HepG2 (cell line): ENCODE measurements around the gene GNAI2. TPM values are rescaled to one million over a fixed set of nuclear protein-coding genes. Genes with fewer than 3 reads are reported as not detected.

Source experiments
- ARNTL ChIP-seq: sonication (generic); formaldehyde crosslinking; IDR thresholded peaks from 2 replicates; pipeline ENCODE4 v1.4.0; 2020; ENCODE audit warnings: mild to moderate bottlenecking, missing genetic modification reagents
- CCAR2 ChIP-seq: fragments of 200-400 bp; formaldehyde crosslinking; optimal IDR thresholded peaks from 2 replicates; pipeline ENCODE3; 2018; ENCODE audit warnings: low read depth, mild to moderate bottlenecking, low read length, moderate library complexity
- CSRNP1 ChIP-seq: sonication (generic); formaldehyde crosslinking; IDR thresholded peaks from 2 replicates; pipeline ENCODE4 v1.8.1; 2023; ENCODE audit warnings: mild to moderate bottlenecking, missing genetic modification reagents
- ESRRA ChIP-seq: sonication (generic); formaldehyde crosslinking; IDR thresholded peaks from 2 replicates; pipeline ENCODE4 v1.5.1; 2020; ENCODE audit warnings: mild to moderate bottlenecking, low read depth, missing genetic modification reagents
- GRHL1 ChIP-seq: sonication (generic); formaldehyde crosslinking; conservative IDR thresholded peaks from 2 replicates; pipeline ENCODE4 v1.8.0; 2022; ENCODE audit warnings: missing genetic modification reagents
- KAT8 ChIP-seq: IDR thresholded peaks from 2 replicates; pipeline ENCODE4 v1.6.1; 2016; ENCODE audit warnings: missing genetic modification reagents, missing compliant biosample characterization
- MXD4 ChIP-seq: IDR thresholded peaks from 2 replicates; pipeline ENCODE4 v1.6.1; 2016; ENCODE audit warnings: mild to moderate bottlenecking, missing biosample characterization, missing genetic modification reagents
- POLR2AphosphoS5 ChIP-seq: IDR thresholded peaks from 2 replicates; pipeline ENCODE4 v1.6.1; 2012; ENCODE audit warnings: low read depth, low read length
- RXRB ChIP-seq: IDR thresholded peaks from 2 replicates; pipeline ENCODE4 v1.6.1; 2016; ENCODE audit warnings: borderline replicate concordance, missing genetic modification reagents, missing compliant biosample characterization
- SATB2 ChIP-seq: sonication (generic); formaldehyde crosslinking; IDR thresholded peaks from 2 replicates; pipeline ENCODE4 v1.5.0; 2020; ENCODE audit warnings: missing genetic modification reagents
- SRY ChIP-seq: sonication (generic); formaldehyde crosslinking; IDR thresholded peaks from 2 replicates; pipeline ENCODE4 v1.8.0; 2022; ENCODE audit warnings: mild to moderate bottlenecking, missing genetic modification reagents
- TMF1 ChIP-seq: sonication (generic); formaldehyde crosslinking; IDR thresholded peaks from 2 replicates; pipeline ENCODE4 v1.8.1; 2022; ENCODE audit warnings: low read depth, missing genetic modification reagents
- TP53 ChIP-seq: sonication (generic); formaldehyde crosslinking; conservative IDR thresholded peaks from 2 replicates; pipeline ENCODE4 v1.4.0; 2020; ENCODE audit warnings: missing genetic modification reagents
- ZBED4 ChIP-seq: sonication (generic); formaldehyde crosslinking; IDR thresholded peaks from 2 replicates; pipeline ENCODE4 v1.4.0; 2020; ENCODE audit warnings: missing genetic modification reagents, borderline replicate concordance
- ZFP1 ChIP-seq: IDR thresholded peaks from 2 replicates; pipeline ENCODE4 v1.6.1; 2016
- ZFP82 ChIP-seq: sonication (generic); formaldehyde crosslinking; IDR thresholded peaks from 2 replicates; pipeline ENCODE4 v1.5.1; 2020; ENCODE audit warnings: mild to moderate bottlenecking, missing genetic modification reagents, borderline replicate concordance
- ZNF451 ChIP-seq: sonication (generic); formaldehyde crosslinking; IDR thresholded peaks from 2 replicates; pipeline ENCODE4 v1.5.0; 2020; ENCODE audit warnings: mild to moderate bottlenecking, missing genetic modification reagents
- polyA plus RNA-seq, 8 experiments: library from polyadenylated mRNA; depleted of rRNA in 3 of 8; stranded (reverse) in 7 of 8; unstranded in 1 of 8; fragments of >200 nt; fragmentation: Illumina TruSeq in 4 of 8; extraction: Trizol in 4 of 8; gene quantifications; 2 replicates each; pipeline versions ENCODE4 v1.2.1 to v1.2.3, GENCODE V29; 2011 to 2016; ENCODE audit warnings: low read depth in 4 of 8, missing spikeins in 1 of 8, mixed read lengths in 1 of 8; ENCODE audit not compliant: insufficient read depth in 1 of 8
- total RNA-seq, 5 experiments: library from RNA; depleted of rRNA; stranded (reverse); fragments of >200 nt; fragmentation: Illumina TruSeq; extraction: Trizol; gene quantifications; 2 replicates each; pipeline ENCODE4 v1.2.3, GENCODE V29; 2016; ENCODE audit warnings: low read depth in 1 of 5
- TF ChIP-seq, protein P1 (sequence below): sonication (generic); formaldehyde crosslinking; IDR thresholded peaks from 2 replicates; pipeline ENCODE4 v1.4.0; 2020; ENCODE audit warnings: missing genetic modification reagents
- TF ChIP-seq, protein P2 (sequence below): sonication (generic); formaldehyde crosslinking; IDR thresholded peaks from 2 replicates; pipeline ENCODE4 v1.8.0; 2022; ENCODE audit warnings: mild to moderate bottlenecking, missing genetic modification reagents, borderline replicate concordance

Gene GNAI2
- total and polyA plus RNA-seq, 2 of the 13 experiments (the other 11 are each of a cell fraction or from before 2014, with no cell fraction given), result 51.1 to 66.2 TPM

DNA sequence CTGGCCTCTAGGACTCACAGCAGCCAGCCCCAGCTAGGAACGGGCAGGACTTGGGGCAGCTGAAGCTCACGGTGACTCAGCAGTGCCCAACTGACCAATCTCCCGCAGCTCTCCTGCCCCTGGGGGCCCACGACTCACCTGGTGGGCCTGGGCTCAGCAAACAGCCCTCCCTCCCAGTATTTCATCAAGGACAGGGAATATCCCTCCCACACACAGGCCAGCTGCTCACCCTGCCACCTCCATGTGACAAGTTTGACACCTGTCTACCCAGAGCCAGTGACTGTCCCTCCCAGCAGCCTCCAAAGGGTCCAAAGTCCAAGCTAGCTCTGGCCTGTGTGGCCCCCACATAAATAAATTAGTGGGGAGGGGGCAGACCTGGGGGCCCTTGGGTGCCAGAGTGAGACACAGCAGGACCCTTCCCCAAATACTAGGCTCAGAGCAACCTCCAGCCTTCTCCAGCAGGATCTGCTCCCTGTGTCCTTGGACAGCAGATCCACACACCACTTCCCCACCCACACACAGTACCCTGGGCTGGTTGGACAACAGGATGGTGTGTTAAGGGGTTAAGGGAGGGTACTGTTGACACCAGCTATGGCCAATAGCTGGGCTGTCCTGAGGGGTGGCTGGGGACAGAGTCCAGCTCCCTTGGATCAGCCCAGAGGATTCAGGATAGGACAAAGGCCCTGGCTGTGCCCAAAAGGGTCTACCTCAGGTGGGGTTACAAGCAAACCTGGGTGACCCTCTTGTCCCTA, 40.3 kb upstream of the GNAI2 start (continued):
- TF ChIP-seq ARNTL (CRISPR knock-in tag) (peak; percentile 96), ZFP82 (CRISPR knock-in tag) (no peak), ESRRA (CRISPR knock-in tag) (peak; percentile 75), KAT8 (CRISPR knock-in tag) (peak; percentile 70), POLR2AphosphoS5 (peak; percentile 84), CCAR2 (no peak), TMF1 (CRISPR knock-in tag) (no peak), RXRB (CRISPR knock-in tag) (peak; percentile 84), SATB2 (no peak), ZBED4 (CRISPR knock-in tag) (peak; percentile 67; the same call in 1 of the 2 replicates), CSRNP1 (CRISPR knock-in tag) (peak; percentile 96; the same call in 1 of the 2 replicates), TP53 (CRISPR knock-in tag) (no peak), MXD4 (peak; percentile 88; the same call in 1 of the 2 replicates), SRY (CRISPR knock-in tag) (peak; percentile 55), GRHL1 (no peak), ZFP1 (CRISPR knock-in tag) (0 out of 2 replicates have a peak, but pooled peaks have one; percentile 8), ZNF451 (CRISPR knock-in tag) (peak; percentile 95)
- TF ChIP-seq, protein P1, sequence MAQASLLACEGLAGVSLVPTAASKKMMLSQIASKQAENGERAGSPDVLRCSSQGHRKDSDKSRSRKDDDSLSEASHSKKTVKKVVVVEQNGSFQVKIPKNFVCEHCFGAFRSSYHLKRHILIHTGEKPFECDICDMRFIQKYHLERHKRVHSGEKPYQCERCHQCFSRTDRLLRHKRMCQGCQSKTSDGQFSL (CRISPR knock-in tag), result no peak
- TF ChIP-seq, protein P2, sequence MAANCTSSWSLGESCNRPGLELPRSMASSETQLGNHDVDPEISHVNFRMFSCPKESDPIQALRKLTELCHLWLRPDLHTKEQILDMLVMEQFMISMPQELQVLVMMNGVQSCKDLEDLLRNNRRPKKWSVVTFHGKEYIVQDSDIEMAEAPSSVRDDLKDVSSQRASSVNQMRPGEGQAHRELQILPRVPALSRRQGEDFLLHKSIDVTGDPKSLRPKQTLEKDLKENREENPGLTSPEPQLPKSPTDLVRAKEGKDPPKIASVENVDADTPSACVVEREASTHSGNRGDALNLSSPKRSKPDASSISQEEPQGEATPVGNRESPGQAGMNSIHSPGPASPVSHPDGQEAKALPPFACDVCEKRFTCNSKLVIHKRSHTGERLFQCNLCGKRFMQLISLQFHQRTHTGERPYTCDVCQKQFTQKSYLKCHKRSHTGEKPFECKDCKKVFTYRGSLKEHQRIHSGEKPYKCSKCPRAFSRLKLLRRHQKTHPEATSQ (CRISPR knock-in tag), result peak; percentile 90; the same call in 1 of the 2 replicates
